Measurements from ENCODE around the gene PRDM5.
A peak's percentile ranks its signal among the peaks of the same experiment; 100 is the strongest.
"Not testable (repeated sequence)": the region's sequence is repeated elsewhere in the genome, so short reads cannot be mapped to it uniquely, and the experiment has no call there.

PRDM5 gene

GRCh38 chr4:120760047-120760446, 162.5 kb downstream of the PRDM5 start:
- DNase-seq (ENCODE audit: low spot score) (no peak), FAIRE-seq (no peak)

GRCh38 chr4:120755864-120756263, 166.7 kb downstream of the PRDM5 start:
- FAIRE-seq (no peak), DNase-seq (ENCODE audit: low spot score) (no peak)

DNA sequence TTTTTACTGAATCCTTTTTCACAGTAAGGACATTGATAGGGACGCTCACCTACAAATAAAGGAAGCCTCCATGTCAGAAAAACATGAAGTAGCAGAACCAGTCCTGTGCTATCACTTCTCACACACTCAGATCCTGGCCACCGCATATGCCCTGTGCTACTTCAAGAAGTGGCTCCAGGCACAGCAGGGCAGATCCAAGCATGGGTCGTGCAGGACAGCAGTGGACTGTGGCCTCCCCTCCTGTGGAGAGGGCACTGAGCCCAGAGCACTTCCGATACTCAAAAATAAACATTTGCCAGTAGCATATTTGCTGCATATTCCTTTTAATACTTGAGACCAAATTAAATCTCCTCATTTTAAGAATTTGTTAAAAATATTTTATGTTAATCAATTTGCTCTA, 167.9 kb downstream of the PRDM5 start:
- DNase-seq (ENCODE audit: low spot score) (no peak), FAIRE-seq (no peak)

- no peak for DNase-seq (ENCODE audit: low spot score)
- no peak for FAIRE-seq
These were observed 168.7 kb downstream of the PRDM5 start for GRCh38 chr4:120753854-120754253.

- DNase-seq (ENCODE audit: low spot score): no peak
- no peak for FAIRE-seq
These were observed 172.4 kb downstream of the PRDM5 start for GRCh38 chr4:120750152-120750525.

GRCh38 chr4:120749445-120750151, 172.9 kb downstream of the PRDM5 start:
- FAIRE-seq (no peak), DNase-seq (ENCODE audit: low spot score) (no peak)

- FAIRE-seq; DNase-seq (ENCODE audit: low spot score): not testable (repeated sequence)
These were observed 180.9 kb downstream of the PRDM5 start for GRCh38 chr4:120741636-120742035.

GRCh38 chr4:120736312-120736711, 186.2 kb downstream of the PRDM5 start:
- FAIRE-seq: no peak

DNA sequence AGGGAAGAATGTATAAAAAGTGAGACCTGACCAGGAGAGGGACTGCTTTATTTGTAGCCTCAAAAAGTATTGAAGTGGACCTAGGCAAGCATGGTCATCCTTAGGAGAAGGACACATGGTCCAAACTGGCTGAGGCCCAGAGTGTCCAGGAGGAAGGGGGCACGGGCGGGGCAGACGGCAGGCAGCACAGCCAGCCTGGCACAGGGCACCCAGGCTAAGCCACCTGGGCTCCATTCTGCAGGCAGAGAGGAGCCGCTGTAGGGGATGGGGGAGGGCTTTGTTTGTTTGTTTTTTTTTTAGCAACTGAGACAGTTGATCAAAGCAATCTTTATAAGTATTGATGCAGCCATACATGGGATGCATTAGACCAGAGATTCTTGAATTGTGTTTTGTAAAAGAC, 188.6 kb downstream of the PRDM5 start:
- no peak for FAIRE-seq
- DNase-seq (ENCODE audit: low spot score): no peak

More at GRCh38 chr4:120736312-120736711, 186.2 kb downstream of the PRDM5 start:
- no peak for DNase-seq (ENCODE audit: low spot score)

- no peak for FAIRE-seq
- DNase-seq (ENCODE audit: low spot score): no peak
These were observed 189.5 kb downstream of the PRDM5 start for GRCh38 chr4:120733054-120733453.

DNA sequence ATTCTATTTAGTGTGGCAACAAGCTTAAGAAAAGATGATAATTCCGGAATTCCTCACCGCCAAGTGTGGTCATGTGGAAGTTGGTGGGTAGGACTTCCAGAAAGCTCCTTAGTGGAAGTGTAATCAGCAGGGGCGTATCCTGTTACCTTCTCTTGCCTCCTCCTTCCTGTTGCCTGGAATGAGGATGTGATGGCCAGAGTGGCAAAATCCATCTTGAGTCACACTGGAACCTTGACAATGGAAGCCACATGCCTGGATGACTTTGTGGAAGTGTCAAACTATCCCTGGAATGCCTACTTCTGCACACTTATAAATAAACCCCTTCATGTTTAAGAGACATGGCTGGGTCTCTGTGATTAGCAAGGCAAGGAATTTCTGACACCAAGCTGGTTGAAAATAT, 191.0 kb downstream of the PRDM5 start:
- FAIRE-seq (no peak), DNase-seq (ENCODE audit: low spot score) (no peak)

- DNase-seq (ENCODE audit: low spot score): no peak
- no peak for FAIRE-seq
These were observed 191.7 kb downstream of the PRDM5 start for GRCh38 chr4:120730777-120731320.

GRCh38 chr4:120728892-120729675, 193.4 kb downstream of the PRDM5 start:
- no peak for FAIRE-seq
- DNase-seq (ENCODE audit: low spot score): no peak

GRCh38 chr4:120725639-120726580, 196.6 kb downstream of the PRDM5 start:
- no peak for FAIRE-seq
- DNase-seq (ENCODE audit: low spot score): no peak

- DNase-seq (ENCODE audit: low spot score): no peak
- FAIRE-seq: no peak
These were observed 197.9 kb downstream of the PRDM5 start for GRCh38 chr4:120724656-120725055.

GRCh38 chr4:120723986-120724385, 198.5 kb downstream of the PRDM5 start:
- FAIRE-seq (no peak), DNase-seq (ENCODE audit: low spot score) (no peak)

DNA sequence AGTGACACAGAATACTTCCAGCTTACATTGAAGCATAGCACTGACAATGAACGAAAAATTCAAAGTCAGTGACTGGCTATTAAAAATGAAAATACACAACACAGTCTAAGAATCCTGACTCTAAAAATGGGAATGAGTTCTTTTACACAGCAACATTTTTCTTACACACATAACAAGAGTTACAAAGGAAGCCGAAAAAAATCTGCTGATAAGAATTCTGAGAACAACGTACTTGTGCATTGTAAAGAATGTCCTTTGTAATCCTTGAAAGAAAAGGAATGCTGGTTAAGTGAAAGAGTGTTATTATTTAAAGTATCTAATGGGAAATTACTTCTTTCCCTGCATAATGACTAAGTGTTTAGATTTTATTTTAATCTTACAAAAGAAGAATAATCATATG, 199.4 kb downstream of the PRDM5 start:
- no peak for DNase-seq (ENCODE audit: low spot score)
- FAIRE-seq: no peak

DNA sequence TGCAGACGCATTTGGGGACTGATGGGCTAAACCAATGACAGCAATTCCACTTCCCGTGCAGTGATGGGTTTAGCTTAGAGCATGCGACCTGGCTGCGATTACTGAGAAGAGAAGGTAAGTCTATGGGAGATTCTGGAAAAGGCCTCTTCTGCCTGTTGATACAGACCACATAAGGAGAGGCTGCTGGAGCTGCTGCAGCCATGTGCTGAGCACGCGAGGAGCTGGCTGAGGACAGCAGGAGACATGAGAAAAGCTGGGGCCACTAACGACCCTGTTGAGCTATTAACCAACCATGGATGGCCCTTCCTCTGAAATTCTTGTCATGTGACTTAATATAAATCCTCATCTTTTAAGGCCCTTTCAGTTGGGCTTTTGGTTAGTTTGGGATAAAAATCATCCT, 199.9 kb downstream of the PRDM5 start:
- no peak for FAIRE-seq

DNA sequence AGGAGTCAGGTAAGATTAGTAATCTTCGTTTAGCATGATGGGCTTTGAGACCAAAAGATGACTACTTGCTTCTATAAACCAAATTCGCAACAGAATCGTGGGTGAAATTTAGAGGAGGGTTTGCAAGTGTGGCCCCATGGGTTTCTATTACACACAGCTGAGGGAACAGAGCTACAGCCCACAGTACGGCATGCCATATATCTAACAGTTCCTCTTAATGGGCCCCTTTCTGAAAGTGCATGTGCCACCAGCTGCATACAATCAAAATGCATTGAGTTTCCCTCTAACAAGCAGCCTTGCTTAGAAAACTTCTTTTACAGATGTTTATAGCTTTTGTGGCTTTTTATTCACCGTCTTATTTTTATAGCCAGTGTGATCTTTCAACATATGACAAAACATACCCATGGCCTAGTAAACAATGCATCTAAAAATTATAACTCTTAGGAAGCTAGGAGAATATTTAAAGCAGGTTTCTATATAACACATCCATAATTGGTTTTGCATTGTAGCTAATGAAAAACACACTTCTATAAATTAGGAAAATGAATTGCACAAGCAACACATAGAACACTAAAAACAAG, 202.1 kb downstream of the PRDM5 start:
- no peak for FAIRE-seq
- DNase-seq (ENCODE audit: low spot score): no peak

More for the DNA sequence above, 199.9 kb downstream of the PRDM5 start:
- DNase-seq (ENCODE audit: low spot score): no peak

DNA sequence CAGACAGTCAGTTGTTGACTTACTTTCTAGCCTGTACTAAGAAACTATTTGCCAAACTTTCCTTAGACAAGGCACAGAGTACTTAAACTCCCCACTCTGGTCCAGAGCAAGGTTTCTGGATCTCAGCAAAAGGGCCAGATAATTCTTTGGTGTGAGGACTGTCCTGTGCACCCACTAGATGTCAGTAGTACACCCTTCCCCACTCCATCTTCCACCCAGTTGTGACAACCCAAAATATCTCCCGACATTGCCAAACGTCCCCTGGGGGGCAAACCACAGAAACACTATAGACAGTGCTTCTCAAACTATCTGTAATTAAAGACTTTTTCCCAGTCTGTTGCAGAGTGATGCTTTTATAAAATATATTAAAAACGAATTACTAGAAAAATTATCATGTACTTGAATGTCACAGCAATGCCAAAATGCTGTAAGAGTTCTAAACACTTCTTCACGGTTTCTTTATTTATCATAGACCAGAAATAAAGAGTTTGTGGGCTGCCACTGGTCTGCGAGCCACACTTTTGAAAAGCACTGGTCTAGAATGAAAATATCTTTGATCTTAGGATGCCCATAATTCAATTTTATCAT, 203.5 kb downstream of the PRDM5 start:
- FAIRE-seq (no peak), DNase-seq (ENCODE audit: low spot score) (peak; percentile 42)

DNA sequence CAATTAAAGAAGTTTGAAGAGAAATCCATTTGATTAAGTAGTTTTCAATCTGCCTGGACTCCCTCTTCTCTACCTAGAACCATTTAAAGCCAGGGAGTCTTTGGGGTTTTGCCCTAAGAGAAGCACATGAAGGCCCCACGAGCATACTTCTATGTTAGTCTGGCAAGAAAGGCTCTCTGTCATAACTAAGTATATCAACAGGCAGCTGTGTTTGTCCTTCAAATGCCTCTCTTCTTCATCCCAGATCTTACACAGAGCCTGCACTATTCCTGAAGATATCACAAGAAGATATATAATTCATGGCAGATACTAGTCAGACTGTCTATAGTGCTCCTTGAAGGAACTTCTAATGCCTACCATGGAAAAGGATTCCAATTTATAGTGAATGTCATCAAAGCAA, 206.2 kb downstream of the PRDM5 start:
- DNase-seq (ENCODE audit: low spot score): no peak
- FAIRE-seq: no peak

All from urothelium cell line (cell line).